GM10847 (cell line): ENCODE data around the gene UBE2N.

Experiments used
- POLR2A ChIP-seq: IDR thresholded peaks from 2 replicates; pipeline ENCODE4 v1.6.1; 2011; ENCODE audit not compliant: insufficient read length; ENCODE audit errors: extremely low read depth

UBE2N gene

DNA sequence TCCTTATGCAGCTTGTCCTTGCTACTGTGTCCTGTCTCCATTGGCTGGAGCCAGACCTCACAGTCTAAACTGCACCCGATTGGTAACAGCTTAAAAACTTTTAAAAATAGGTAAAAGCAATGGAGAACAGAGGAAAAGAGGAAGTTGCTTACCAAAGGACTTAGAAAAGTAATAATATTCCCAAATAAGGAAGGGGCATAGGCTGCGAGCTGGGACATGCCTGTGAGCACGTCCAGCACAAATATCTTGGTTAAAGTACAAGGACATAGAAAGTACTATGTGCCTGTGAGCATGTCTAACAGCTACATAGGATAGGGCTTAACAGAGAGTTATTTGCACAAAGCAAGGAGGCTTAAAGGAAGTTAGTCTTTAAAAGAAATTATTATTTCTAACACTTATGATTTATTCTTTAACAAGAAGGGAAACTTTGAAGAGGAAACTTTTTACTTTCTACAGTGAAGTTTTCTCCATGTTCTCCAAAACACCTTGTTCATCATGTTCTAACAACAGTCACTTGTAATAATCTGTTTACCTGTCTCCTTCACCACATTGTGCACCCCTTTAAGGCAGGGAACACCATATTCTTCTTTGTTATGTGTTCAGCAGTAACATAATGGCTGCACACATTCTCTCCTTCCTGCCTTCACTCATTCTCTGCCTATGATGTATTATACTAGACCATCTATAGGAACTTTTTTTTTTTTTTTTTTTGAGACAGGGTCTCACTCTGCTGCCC is 9.8 kb upstream of the UBE2N start:
- TF ChIP-seq POLR2A: no peak

DNA sequence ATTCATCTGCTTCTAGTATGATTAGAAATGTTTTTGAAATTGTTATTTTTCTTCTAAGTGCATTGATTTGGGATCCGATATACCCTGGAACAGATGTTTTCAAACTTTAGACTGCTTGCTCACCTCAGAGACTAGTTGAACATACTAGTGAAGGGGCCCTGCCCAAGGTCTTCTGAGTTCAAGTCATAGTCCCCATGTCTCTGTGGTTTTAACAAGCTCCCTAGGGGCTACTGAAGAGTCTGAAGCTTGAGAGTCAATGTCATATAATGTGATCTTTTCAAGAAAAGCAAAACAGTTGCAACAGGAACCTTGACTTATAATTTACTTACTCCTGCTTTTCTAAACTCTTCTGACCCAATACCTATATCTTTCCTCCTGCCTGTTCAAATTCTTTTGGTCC is 7.5 kb upstream of the UBE2N start:
- no peak for TF ChIP-seq POLR2A

DNA sequence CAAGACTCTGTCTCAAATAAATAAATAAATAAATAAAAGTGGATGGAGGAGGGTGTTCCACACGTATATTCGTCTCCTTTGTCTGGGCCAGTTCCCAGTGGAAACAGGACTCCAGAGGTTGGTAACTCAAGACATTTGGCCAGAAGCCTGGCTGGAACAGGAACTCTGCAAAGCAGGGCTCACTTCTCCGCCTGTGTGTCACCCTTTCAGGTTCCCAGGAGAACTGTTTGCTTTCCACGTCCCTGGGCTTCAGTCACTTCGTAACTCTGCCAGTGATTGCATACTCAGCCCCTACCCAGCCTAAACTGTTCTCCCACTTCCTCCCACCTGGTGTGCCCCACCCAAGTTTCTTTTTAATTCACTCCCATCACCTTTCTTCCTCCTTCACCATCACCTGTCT is 7.0 kb upstream of the UBE2N start:
- no peak for TF ChIP-seq POLR2A

DNA sequence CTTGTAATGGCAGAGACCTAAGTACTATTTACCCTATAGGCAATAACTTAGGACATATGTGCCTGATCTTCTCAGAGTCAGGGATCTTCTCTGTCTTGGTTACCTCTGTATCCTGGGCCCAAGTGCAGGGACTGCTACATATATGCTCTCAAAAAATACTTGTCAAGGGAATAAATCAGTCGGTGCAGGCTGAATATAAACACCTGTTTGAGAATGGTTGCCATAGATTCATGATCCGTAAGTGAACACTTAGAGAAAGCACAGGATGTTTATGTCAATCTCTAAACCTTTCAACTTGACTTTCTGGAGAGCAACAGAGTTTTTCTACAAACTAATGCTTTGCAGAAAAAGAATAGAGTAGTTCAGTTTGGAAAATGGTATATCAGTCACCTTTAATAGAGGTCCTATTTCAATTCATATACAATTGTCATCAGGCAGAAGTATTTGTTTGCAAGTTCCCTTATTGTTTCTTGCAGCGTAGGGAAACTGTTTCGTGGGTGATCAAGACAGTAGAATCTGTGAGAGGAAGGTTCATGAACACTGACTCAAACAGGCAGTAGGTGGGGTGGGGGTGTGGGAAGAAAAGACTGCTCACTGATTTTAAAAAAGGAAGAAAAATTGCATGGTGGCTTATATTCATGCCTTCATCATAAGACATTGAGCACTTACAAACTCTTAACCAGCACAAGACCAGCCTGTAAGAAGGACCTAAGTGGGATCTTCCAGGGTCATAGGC is 6.0 kb upstream of the UBE2N start:
- TF ChIP-seq POLR2A: no peak

DNA sequence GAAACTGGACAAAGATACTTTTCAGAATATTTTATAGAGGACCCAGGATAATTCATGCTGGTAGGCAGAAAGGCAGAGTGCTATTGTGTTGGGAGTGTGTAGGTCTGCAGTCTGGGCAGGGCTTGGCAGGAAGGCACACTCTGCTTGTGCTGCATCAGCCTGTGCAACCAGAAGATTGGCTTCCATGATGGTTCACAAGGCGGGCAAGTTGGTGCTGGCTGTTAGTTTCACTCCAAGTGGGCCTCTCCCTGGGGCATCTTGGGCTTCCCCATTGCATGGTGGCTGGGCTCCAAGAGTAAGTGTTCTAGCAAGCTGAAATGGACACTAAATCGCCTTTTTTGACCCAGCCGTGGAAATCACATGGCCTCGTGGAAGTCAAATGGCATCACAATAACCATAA is 1.8 kb upstream of the UBE2N start:
- no peak for TF ChIP-seq POLR2A

DNA sequence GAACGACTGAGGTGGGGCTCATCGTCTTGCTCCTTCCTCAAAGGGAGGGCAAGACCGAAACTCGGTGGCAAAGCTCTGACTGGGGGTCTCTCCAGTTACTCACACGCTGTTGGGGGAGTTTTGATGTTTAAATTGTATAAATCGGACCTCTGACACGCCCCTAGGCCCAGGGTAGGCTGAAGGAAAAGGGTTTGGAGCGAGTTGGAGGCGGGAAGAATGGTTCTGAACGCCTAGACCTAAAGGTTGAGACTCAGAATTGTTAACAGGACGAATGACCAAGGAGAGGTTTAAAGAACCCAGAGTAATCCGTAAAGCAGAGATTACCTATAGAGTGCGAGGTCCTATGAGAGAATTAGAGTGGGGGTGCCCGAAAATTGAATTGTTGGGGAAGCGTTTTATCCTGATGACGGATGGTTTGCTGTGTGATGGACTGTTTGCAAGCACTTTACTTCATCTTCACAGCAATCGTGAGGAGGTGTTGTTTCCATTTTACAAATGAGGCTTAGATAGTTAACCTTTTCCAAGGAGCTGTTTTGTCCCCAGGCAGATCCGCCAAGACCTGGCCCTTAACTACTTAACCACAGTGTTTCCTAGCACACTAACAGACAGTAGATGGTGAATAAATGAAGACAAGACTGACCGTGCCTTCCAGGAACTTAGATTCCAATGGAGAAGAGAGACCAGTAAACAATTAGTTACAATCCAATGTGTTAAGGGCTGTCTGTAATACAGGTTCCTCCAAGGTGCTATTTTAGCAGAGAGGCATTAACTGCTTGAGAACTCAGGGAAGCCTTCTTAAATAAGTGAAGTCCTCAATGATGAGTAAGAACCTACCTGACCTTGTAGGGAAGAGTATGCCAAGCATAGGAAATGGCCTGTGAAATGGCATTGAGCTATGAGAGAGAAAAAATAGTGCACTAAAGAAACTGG is 929 bp upstream of the UBE2N start:
- TF ChIP-seq POLR2A: no peak

DNA sequence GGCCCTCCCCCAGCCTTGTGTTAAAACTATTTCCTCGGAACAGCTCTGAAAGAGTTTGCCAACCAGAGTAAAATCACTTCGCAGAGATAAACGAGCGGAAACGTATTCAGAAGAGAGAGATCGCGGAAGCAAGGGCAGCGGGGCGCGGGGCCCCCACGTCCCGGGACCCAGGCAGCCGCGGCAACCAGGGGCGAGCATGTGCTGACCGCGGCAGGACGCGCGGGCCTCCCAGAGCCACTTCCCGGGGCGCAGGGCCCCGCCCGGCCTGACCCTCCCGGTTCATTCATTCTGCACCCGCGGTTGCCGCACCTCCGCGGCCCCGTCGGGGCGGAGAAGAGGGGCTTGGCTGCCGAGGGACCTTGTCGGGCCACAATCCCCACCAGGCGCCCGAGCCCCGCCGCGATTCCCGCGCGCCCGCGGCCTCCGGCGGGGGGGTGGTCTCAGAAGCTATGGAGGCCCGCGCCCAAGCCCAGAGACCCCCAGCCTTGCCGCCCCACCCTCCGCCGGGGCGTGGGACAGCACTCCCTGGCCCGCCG is 598 bp downstream of the UBE2N start:
- TF ChIP-seq POLR2A: no peak

DNA sequence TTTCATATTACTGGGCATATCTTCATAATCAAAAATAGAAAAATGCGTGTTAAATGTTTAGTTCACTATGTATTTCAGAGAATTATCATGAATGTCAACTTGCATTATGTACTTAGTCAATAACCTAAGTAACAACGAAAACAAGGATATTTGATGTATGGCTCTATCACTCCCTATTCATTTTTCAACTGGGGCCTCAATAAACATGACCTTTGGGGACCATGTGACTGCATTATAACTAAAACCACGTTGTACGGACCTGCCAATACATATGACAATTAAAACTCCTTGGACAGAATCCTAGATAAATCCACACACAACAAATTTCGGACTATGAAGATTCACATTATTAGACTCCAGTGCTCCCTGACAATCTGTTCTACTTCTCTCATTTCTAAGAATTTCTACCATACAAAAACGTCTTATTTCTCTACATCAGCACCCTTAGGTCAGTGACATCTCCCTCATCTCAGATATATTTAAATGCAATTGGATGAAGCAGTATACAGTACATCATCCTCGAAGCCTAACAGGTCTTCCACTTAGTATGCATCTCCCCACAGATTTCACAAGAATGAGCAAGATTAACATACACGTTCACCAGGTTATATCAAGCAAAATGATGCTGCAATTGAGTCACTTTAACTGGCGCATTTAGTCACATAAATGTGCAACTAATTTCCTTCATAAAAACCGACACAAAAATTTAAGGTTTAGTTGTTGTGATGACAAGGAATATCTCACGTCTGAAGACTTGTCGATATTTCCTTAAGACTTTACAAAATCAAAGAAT is 1.5 kb downstream of the UBE2N start:
- no peak for TF ChIP-seq POLR2A

DNA sequence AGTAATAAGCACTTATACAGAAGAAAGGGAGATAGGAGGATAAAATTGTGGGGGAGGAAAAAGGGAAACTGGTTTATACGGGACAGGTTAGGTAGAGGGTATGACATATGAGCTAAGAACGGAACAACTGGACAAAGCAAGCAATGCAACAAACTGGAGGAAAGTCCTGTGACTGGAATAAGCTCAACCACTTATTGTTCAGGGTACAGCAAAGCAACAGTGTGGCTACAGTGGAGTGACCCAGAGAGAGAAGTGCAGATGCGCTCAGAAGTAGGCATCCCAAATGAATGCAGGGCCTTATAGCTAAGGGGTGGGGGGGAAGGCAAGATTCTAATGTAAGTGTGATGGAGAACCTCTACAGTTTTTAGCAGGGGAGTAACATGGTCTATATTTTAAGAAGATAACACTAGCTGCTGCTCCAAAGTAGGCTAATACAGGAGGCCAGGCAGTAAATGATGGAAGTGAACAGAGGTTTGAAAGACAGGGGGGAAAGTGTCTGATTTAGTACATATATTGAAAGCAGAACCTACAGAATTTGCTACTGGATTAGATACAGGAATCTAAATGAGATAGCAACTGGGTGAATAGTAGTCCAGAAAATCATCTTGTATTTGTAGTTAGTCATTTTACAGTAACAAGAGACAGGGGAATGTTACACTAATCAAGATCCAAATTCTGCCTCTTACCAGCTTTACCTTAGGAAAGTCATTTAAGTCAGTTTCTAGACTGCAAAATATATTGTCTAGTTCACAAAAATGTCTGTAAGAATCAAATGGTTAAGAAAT is 3.3 kb downstream of the UBE2N start:
- no peak for TF ChIP-seq POLR2A

DNA sequence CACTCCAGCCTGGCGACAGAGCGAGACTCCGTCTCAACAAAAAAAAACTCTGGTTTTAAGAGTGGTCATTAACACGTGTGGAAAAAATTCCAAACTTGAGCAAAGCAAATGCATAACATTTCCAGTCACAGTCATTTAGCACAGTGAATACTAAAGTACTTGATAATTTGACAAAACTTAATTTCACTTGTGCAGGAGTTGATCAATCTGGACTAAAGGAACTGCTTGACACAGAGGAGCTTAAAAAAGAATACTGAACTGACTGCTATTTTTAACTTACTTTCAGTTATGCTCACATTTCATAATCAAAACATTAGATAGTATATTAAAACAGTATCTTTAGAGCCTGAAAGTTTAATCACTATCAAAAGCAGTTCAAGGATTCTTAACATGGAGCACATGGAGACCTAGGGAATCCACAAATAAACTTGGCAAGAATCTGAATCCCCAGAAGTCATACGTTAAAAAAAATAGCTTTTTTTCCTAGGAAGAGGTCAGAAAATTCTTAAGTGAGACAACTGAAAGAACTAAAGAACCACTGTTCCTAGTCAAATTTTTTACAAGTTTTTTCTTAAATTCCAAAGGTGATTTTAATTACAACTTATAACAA is 7.4 kb downstream of the UBE2N start:
- no peak for TF ChIP-seq POLR2A

DNA sequence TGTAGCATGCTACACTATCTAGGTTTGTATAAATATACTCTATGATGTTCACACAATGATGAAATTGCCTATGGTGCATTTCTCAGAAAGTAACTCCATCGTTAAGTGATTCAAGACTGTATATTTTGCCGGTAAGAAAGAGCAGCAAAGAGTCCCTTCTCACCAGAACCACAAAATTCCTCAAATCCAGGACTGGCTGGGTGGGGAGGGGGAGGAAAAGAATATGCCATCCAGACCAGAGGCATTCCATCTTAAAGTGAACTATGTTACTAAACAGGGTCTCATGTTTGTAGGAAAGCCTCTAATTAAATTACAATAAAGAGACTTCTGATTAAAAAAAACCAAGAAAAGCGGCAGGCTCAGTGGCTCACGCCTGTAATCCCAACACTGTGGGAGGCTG is 11.5 kb downstream of the UBE2N start:
- no peak for TF ChIP-seq POLR2A

DNA sequence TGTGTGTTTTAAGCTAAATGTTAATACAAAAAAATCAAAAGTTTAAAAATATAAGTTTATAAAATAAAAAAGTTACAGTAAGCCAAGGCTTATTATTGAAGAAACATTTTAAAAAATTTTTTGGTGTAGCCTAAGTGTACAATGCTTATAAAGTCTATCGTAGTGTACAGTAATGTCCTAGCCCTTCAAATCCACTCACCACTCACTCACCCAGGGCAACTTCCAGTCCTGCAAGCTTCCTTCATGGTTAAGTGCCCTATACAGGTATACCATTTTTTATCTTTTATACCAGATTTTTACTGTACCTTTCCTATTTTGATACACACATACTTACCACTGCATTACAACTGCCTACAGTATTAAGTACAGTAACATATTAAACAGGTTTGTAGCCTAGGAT is 11.9 kb downstream of the UBE2N start:
- TF ChIP-seq POLR2A: no peak

DNA sequence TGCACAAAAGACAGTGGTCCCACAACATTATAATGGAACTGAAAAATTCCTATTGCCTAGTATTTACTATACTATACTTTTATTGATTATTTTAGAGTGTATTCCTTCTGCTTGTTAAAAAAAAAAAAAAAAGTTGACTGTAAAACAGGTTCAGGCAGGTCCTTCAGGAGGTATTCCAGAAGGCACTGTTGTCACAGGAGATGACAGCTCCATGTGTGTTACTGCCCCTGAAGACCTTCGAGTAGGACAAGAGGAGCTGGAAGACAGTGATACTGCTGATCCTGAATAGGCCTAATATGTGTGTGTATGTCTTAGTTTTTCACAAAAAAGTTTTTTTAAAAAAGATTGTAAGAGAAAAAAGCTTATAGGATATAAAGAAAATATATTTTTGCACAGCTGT is 12.3 kb downstream of the UBE2N start:
- no peak for TF ChIP-seq POLR2A
